NCI-H446 treated with DMSO at 0.1 percent for 48 hours (cell line): ENCODE data around the gene DPEP2NB.
"Not testable (repeated sequence)": the region's sequence is repeated elsewhere in the genome, so short reads cannot be mapped to it uniquely, and the experiment has no call there.

Experiments used
- DNase-seq: peaks from one replicate; lab custom pipeline; 2025; lab: John Stamatoyannopoulos, UW

DPEP2NB gene, protein sequence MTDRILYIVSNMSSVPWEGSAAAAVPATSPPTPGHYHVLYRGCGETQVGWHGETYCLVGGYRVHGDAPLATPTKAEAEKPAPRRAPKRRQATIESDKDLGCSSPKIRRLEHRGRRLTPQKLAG

GRCh38 chr16:68015681-68016080, at the start of gene DPEP2NB:
TSS of gene DPEP2NB (minus strand) at chr16:68015911. CDS start at chr16:68015770, 141 bp downstream.
- DNase-seq = no peak

DNA sequence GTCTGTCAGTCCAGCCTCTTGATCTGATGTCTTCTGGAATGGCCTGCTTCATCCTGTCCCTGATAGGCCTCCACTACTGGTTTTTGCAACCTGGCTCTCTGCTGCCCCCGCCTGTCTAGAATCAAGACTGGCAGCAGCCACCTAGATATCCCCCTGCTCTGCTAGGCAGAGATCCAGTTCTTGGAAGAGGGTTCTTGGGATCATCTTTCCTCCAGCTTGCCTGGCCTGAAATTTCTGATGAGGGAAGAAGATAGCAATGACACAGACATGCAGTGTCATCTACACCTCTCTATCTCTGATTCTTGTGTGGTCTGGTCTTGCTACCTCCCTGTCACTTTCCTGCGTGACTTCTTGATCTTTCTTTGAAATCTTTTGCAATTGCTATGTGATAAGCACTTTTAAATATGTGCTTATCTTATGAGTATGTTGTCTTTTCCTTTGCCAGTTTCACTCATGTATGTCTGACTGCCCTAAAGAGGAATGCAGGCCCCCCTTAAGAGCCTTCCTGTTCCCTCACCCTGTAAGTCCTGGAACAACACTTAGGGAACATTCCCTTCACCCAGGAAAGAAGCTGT, 49.2 kb upstream of the DPEP2NB start:
- no peak for DNase-seq

GRCh38 chr16:68062910-68063393, 47.2 kb upstream of the DPEP2NB start:
- no peak for DNase-seq

DNA sequence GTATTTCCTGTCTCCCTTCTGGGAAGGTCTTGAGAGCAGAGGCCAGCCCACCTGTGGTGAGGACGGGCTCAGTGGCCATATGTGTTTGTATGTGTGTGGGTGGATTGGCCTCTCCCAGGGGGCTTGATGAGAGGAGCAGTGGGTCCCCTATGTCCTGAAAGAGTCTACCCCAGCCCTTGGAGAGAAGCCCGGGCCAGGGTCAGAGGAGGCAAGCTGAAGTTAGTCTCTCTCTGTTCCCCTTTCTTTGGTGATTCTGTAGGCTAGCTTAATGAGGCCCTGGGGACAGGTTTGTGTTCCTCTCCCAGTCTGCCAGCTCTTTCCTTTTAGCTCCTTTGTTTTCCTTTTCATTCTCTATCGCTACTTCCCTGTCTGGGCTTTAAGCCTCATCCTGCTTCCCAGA, 45.7 kb upstream of the DPEP2NB start:
- DNase-seq = no peak

DNA sequence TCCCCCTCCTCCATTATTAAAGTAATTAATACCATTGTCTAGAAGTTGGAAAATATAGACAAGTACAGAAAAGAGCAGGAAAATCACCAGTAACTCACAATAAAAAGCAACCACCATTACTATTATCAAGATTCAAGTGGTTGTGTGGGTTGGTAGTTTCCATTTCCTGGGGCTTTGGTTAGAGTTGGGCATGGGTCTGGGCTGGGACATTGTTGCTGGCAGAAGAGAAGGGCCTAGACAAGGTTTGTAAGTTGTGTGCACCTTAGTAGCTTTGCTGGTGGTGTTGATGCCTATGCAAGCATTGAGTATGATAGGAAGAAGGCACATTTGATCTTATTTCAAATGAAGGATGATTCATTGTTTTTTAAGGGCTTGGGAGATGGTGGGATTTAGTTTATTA, 44.1 kb upstream of the DPEP2NB start:
- no peak for DNase-seq

GRCh38 chr16:68055395-68055794, 39.7 kb upstream of the DPEP2NB start:
- no peak for DNase-seq

- DNase-seq = no peak
Observed at GRCh38 chr16:68049449-68049848, 33.7 kb upstream of the DPEP2NB start.

- no peak for DNase-seq
Observed at GRCh38 chr16:68047987-68048386, 32.3 kb upstream of the DPEP2NB start.

DNA sequence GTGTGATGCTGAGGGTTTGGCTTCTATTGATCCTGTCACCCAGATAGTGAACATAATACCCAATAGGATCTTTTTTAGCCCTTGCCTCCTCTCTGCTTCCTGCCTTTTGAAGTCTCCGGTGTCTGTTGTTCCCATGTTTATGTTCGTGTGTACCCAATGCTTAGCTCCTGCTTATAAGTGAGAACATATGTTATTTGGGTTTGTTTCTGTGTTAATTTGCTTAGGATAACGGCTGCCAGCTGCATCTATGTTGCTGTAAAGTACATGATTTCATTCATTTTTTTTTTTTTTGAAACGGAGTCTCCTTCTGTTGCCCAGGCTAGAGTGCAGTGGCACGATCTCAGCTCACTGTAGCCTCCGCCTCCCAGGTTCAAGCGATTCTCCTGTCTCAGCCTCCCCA, 30.4 kb upstream of the DPEP2NB start:
- no peak for DNase-seq

DNA sequence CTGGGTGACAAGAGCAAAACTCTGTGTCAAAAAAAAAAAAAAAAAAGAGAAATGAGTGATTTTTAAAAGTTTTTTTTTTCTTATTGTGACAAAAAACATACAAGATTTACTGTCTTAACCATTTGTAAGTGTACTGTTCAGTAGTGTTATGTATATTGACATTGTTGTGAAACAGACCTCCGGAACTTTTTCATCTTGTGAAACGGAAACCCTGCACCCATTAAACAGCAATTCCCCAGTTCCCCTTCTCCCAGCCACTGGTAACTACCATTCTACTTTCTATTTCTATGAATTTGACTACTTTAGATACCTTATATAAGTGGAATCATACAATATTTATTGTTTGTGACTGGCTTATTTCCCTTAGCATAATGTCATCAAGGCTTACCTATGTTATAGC, 26.1 kb upstream of the DPEP2NB start:
- no peak for DNase-seq

DNA sequence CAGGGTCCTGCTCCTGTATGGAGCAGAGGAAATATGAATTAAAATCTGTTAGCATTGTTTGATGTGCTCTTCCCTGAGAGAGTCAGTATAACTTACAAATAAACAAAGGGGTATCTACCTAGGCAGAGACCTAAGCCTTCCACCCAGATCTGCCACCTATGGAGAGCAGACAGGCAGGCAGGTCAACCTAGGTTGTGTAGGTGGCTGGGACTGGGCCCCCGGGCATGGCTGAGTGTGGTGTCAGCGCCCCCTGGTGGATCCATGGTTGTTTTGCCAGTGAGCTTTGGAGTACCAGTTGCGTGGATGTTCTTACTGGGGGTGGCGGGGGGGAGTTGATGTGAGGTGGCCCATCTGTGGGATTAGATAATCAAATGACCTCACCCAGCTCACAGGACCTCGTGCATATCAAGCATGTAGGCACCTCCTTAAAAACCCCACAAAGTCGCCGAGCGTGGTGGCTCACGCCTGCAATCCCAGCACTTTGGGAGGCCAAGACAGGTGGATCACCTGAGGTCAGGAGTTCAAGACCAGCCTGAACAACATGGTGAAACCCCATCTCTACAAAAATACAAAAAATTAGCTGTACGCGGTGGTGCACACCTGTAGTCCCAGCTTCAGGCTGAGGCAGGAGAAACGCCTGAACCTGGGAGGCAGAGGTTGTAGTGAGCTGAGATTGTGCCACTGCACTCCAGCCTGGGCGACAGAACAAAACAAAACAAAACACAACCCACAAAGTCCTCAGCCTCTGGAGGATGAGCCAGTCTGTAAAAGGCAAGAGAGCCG, 25.0 kb upstream of the DPEP2NB start:
- no peak for DNase-seq

GRCh38 chr16:68037841-68038597, 22.3 kb upstream of the DPEP2NB start:
- no peak for DNase-seq

DNA sequence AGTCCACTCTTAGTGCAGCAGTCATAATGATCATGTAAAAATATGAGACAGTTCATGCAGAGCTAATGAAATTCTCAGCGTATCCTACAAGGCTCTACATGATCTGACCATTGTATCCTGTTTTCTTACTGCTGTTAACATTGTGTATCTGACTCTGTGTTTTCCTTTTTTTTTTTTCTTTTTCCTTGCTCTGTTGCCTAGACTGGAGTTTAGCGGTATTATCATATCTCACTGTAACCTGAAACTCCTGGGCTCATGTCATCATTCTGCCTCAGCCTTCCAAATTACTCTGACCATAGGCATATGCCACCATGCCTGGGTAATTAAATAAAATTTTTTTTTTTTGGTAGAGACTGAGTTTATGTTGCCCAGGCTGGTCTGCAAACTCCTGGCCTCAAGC, 19.5 kb upstream of the DPEP2NB start:
- no peak for DNase-seq

GRCh38 chr16:68033101-68033500, 17.4 kb upstream of the DPEP2NB start:
- no peak for DNase-seq

GRCh38 chr16:68031951-68032350, 16.2 kb upstream of the DPEP2NB start:
- DNase-seq = no peak

DNA sequence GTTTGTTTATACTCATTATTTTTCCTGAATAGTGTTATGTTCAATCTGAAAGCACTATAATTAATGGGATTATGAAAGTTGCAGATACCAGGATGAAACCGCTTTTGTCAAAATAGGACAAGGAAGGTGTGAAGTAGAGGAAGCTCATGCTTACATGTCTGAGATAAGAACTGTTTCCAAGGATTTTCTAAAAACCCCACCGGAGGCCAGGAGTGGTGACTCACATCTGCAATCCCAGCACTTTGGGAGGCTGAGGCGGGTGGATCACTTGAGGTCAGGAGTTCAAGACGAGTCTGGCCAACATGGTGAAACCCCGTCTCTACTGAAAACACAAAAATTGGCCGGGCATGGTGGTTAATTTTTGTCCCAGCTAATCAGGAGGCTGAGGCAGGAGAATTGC, 14.4 kb upstream of the DPEP2NB start:
- DNase-seq = not testable (repeated sequence)

- DNase-seq = no peak
Observed at GRCh38 chr16:68028996-68029395, 13.3 kb upstream of the DPEP2NB start.

- DNase-seq = peak; percentile 57
Observed at GRCh38 chr16:68022728-68023537, 7.2 kb upstream of the DPEP2NB start, which contains the start of the genes DDX28 and DUS2. TSS of gene DDX28 (minus strand) at chr16:68023232. CDS start at chr16:68023202, 30 bp downstream. TSS of gene DUS2 (plus strand) at chr16:68023284. CDS start at chr16:68038024, 14,740 bp downstream.

DNA sequence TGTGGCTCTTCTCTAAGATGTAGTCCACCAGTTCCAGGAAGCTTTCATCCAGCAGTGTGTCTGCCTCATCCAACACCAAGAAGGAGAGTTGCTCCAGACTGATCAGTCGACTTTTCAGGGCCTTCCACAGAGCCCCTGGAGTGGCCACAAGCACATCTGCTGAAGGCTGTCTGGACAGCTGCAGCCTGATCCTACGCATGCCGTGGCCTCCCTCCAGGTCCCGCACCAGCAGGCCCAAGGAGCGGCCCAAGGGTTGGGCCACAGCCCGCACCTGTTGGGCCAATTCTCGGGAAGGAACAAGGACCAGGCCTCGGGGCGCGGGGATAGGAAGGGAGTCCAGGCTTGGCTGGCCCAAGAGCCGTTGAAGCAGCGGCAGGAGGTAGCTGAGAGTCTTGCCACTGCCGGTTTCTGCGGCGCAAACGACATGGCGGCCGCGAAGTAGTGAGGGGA, 6.6 kb upstream of the DPEP2NB start:
- DNase-seq = no peak

- DNase-seq = no peak
Observed at GRCh38 chr16:68021490-68021889, 5.8 kb upstream of the DPEP2NB start.

- no peak for DNase-seq
Observed at GRCh38 chr16:68019167-68019680, 3.5 kb upstream of the DPEP2NB start.
